OCI-LY3 (cell line): ENCODE data around the gene PRKCI.

Experiments
- H2AFZ ChIP-seq: fragments of 200-600, 300-600 bp; shearing (Covaris generic); 2 replicates; pipeline ENCODE4 v1.6.0; 2014; ENCODE audit warnings: antibody characterized with exemption, low read depth, low read length
- H3K27ac ChIP-seq: fragments of 200-600, 300-600 bp; sonication (generic); 2 replicates; pipeline ENCODE4 v1.5.1; 2014; ENCODE audit warnings: mild to moderate bottlenecking, low read length, moderate library complexity, mixed read lengths
- H3K27me3 ChIP-seq: fragments of 200-600, 300-600 bp; sonication (generic); 2 replicates; pipeline ENCODE4 v1.6.1; 2014; ENCODE audit warnings: low read depth, low read length, mixed read lengths
- H3K36me3 ChIP-seq: fragments of 200-600, 300-600 bp; sonication (generic); replicated peaks from 2 replicates; pipeline ENCODE3; 2014; ENCODE audit warnings: low read depth, low read length, mixed read lengths
- H3K4me1 ChIP-seq: fragments of 300-600, 200-600 bp; sonication (generic); 2 replicates; pipeline ENCODE4 v1.6.1; 2014; ENCODE audit warnings: low read length, mixed read lengths
- H3K4me2 ChIP-seq: fragments of 200-600, 300-600 bp; sonication (generic); 2 replicates; pipeline ENCODE4 v1.6.1; 2014; ENCODE audit warnings: low read length, mixed read lengths
- H3K4me3 ChIP-seq: fragments of 300-600, 200-600 bp; sonication (generic); 2 replicates; pipeline ENCODE4 v1.5.1; 2014; ENCODE audit warnings: antibody characterized with exemption, mild to moderate bottlenecking, low read length, moderate library complexity
- H3K79me2 ChIP-seq: fragments of 300-600, 200-600 bp; shearing (Covaris generic); 2 replicates; pipeline ENCODE4 v1.6.1; 2014; ENCODE audit warnings: mild to moderate bottlenecking, low read length, mixed read lengths
- H3K9ac ChIP-seq: fragments of 300-600, 200-600 bp; shearing (Covaris generic); 2 replicates; pipeline ENCODE4 v1.6.0; 2014; ENCODE audit warnings: mild to moderate bottlenecking, low read length, moderate library complexity
- H3K9me3 ChIP-seq: fragments of 200-600, 300-600 bp; shearing (Covaris generic); 2 replicates; pipeline ENCODE4 v1.6.1; 2014; ENCODE audit warnings: low read length, mixed read lengths; ENCODE audit not compliant: insufficient read depth
- H4K20me1 ChIP-seq: fragments of 200-600, 300-600 bp; sonication (generic); 2 replicates; pipeline ENCODE4 v1.6.1; 2016; ENCODE audit warnings: low read length, mixed read lengths; ENCODE audit not compliant: insufficient read depth
- EZH2phosphoT487 ChIP-seq: fragments of 200-600 bp; shearing (Covaris generic); IDR thresholded peaks from 2 replicates; pipeline ENCODE4 v1.6.1; 2018; ENCODE audit warnings: antibody characterized with exemption, mixed run types, low read depth
- TF ChIP-seq, protein P1 (sequence below): fragments of 200-600, 300-600 bp; sonication (generic); IDR thresholded peaks from 2 replicates; pipeline ENCODE4 v1.5.1; 2014; ENCODE audit warnings: antibody characterized with exemption, low read length, low read depth

PRKCI gene

GRCh38 chr3:170226426-170226960 is 4.3 kb downstream of the PRKCI start:
- Histone ChIP-seq H3K4me1 (peaks cover 10% of the 10 kb centered on the region), H4K20me1 (no peaks in the 10 kb centered on the region; the same call in 1 of the 2 replicates), H3K9me3 (no peaks in the 10 kb centered on the region), H3K9ac (no peak overlapping the region), H3K4me2 (no peak overlapping the region), H3K36me3 (no peaks in the 10 kb centered on the region), H3K27me3 (no peaks in the 10 kb centered on the region), H3K4me3 (no peak overlapping the region), H3K79me2 (peaks cover 21% of the 10 kb centered on the region), H2AFZ (no peak overlapping the region), H3K27ac (no peak overlapping the region)
- TF ChIP-seq, protein P1, sequence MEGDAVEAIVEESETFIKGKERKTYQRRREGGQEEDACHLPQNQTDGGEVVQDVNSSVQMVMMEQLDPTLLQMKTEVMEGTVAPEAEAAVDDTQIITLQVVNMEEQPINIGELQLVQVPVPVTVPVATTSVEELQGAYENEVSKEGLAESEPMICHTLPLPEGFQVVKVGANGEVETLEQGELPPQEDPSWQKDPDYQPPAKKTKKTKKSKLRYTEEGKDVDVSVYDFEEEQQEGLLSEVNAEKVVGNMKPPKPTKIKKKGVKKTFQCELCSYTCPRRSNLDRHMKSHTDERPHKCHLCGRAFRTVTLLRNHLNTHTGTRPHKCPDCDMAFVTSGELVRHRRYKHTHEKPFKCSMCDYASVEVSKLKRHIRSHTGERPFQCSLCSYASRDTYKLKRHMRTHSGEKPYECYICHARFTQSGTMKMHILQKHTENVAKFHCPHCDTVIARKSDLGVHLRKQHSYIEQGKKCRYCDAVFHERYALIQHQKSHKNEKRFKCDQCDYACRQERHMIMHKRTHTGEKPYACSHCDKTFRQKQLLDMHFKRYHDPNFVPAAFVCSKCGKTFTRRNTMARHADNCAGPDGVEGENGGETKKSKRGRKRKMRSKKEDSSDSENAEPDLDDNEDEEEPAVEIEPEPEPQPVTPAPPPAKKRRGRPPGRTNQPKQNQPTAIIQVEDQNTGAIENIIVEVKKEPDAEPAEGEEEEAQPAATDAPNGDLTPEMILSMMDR: no peak
- TF ChIP-seq EZH2phosphoT487: no peak

DNA sequence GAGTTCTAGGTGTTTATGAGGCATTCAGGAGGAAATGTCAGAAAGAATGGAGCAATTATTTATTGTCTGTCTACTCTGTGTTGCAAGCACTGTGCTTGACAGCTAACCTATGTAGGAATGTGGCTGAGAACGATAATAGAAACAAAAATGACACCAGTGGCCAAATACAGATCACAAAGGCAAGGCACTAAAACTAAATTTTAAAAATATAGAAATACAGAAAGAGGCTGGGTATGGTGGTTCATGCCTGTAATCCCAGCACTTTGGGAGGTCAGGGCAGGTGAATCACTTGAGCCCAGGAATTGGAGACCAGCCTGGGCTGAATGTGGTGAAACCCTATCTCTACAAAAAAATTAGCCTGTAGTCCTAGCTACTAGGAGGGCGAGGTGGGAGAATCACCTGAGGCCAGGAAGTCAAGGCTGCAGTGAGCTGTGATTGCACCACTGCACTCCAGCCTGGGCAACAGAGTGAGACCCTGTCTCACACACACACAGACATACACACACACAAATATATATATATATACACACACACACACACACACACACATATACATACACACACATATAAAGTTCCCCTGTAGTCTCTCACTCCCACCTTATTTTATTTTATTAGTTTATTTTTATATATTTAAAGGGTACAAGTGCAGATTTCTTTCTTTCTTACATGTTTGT is 6.0 kb downstream of the PRKCI start:
- H3K4me1 ChIP-seq: peaks cover 10% of the 10 kb centered on the region
- no peak overlapping the region for H3K4me2 ChIP-seq
- H3K27ac ChIP-seq: no peak overlapping the region
- H4K20me1 ChIP-seq: no peaks in the 10 kb centered on the region; the same call in 1 of the 2 replicates
- no peaks in the 10 kb centered on the region for H3K36me3 ChIP-seq
- H3K4me3 ChIP-seq: no peak overlapping the region
- peaks cover 18% of the 10 kb centered on the region; the same call in 1 of the 2 replicates for H3K79me2 ChIP-seq
- no peak for TF ChIP-seq EZH2phosphoT487
- TF ChIP-seq, protein P1: no peak
- H3K9me3 ChIP-seq: no peaks in the 10 kb centered on the region
- no peaks in the 10 kb centered on the region for H3K27me3 ChIP-seq
- no peak overlapping the region for H2AFZ ChIP-seq
- H3K9ac ChIP-seq: no peak overlapping the region

DNA sequence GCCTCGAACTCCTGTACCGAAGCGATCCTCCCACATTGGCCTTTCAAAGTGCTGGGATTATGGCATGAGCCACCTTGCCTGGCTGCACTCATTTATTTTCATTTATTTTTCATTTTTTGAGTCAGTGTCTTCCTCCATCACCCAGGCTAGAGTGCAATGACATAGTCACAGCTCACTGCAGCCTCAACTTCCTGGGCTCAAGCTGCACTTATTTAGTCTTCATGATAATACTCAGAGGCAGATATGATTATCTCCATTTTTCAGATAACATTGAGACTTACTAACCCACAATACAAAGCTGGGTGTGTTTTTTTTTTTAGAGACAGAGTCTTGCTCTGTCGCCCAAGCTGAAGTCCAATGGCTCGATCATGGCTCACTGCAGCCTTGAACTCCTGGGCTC is 10.0 kb downstream of the PRKCI start:
- Histone ChIP-seq H3K27me3 (no peaks in the 10 kb centered on the region), H3K4me3 (no peak overlapping the region), H3K36me3 (no peaks in the 10 kb centered on the region), H3K4me1 (no peaks in the 10 kb centered on the region), H3K79me2 (peaks cover 3% of the 10 kb centered on the region; the same call in 1 of the 2 replicates), H4K20me1 (no peaks in the 10 kb centered on the region), H3K9ac (no peak overlapping the region), H3K9me3 (no peaks in the 10 kb centered on the region), H3K4me2 (no peak overlapping the region), H2AFZ (no peak overlapping the region), H3K27ac (no peak overlapping the region)
- no peak for TF ChIP-seq EZH2phosphoT487
- TF ChIP-seq, protein P1: no peak

GRCh38 chr3:170233530-170233929 is 11.3 kb downstream of the PRKCI start:
- Histone ChIP-seq H3K27me3 (no peaks in the 10 kb centered on the region), H3K9ac (no peak overlapping the region), H3K36me3 (no peaks in the 10 kb centered on the region), H3K9me3 (no peaks in the 10 kb centered on the region), H3K4me3 (no peak overlapping the region), H3K4me2 (no peak overlapping the region), H4K20me1 (no peaks in the 10 kb centered on the region), H2AFZ (no peak overlapping the region), H3K4me1 (no peaks in the 10 kb centered on the region), H3K27ac (no peak overlapping the region), H3K79me2 (peaks cover 3% of the 10 kb centered on the region; the same call in 1 of the 2 replicates)
- TF ChIP-seq, protein P1: no peak
- TF ChIP-seq EZH2phosphoT487: no peak
